ENCODE data around the gene ABR.

- TF ChIP-seq CTCF (IDR thresholded peaks at IDR 0.05) (no peak), FOSL2 (IDR thresholded peaks at IDR 0.05) (no peak), FOSL2 (CRISPR knock-in tag; IDR thresholded peaks at IDR 0.05) (no peak), RAD21 (conservative IDR thresholded peaks at IDR 0.05 in 1 of 2, IDR thresholded peaks at IDR 0.05 in 1 of 2) (no peak), GATA3 (IDR thresholded peaks at IDR 0.05; ENCODE audit: borderline replicate concordance) (no peak), CBX8 (IDR thresholded peaks at IDR 0.05) (no peak), RCOR1 (IDR thresholded peaks at IDR 0.05; ENCODE audit: low read depth, low read length) (no peak), ZC3H11A (IDR thresholded peaks at IDR 0.05) (no peak), RFX5 (IDR thresholded peaks at IDR 0.05) (no peak), KDM5A (IDR thresholded peaks at IDR 0.05) (no peak)
Measured at GRCh38 chr17:1094591-1094990, 85.2 kb downstream of the ABR start.
